ENCODE results near the gene TRIM16. TPM values are rescaled to one million over a fixed set of nuclear protein-coding genes. Genes with fewer than 3 reads are reported as not detected.

Gene TRIM16
- polyA plus RNA-seq, 2 of the 4 experiments (the other 2 are of a cell fraction), result 275 to 297 TPM

DNA sequence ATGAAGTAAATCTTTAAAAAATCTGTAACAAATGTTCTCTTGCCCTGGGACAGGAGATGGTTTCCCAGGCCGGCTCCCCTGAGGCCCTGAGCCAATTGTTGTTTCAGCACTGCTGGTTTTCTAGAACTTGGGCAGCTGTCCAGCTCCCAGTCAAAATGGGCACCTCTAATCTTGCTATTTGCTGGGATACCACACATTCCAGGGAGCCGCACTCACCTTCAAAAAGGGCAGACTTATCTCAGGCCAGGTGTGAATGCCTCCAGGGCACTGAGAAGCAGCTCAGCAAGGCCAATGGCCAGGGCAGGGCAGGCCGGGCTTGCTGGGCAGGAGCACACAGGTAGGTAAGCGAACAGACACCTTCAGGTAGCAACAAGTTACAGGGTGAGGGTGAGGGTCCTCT, 24.4 kb downstream of the TRIM16 start:
- Histone ChIP-seq H3K4me2 (no peak overlapping the region), H3K4me3 (no peak overlapping the region), H3K27ac (peak overlapping the region in 1 of 2 experiments; percentile 38; a peak in 1 of 6 replicates), H3K9me3 (no peaks in the 10 kb centered on the region), H3K4me1 (peaks cover 33% of the 10 kb centered on the region)
- ATAC-seq, result no peak
- no peak for FAIRE-seq
- DNase-seq (ENCODE audit: low read depth in 1 of 2, low spot score in 1 of 2), result no peak
- WGBS (ENCODE audit: missing lambda C conversion rate), result 78% methylated on average over 4 of the region's 4 CpGs
- POLR2A ChIA-PET, result no interaction called here
- CTCF ChIA-PET, result interaction anchor here (2.2 kb wide), 1 partner anchor 10 kb away, joined by 6 read pairs; no protein-coding TSS in a partner anchor
- no peak for TF ChIP-seq SMC3 (IDR thresholded peaks at IDR 0.05)
- no peak for TF ChIP-seq RCOR1 (IDR thresholded peaks at IDR 0.05; ENCODE audit: low read depth, low read length)
- TF ChIP-seq USF2 (IDR thresholded peaks at IDR 0.05), result no peak
- no peak for TF ChIP-seq RAD21 (conservative IDR thresholded peaks at IDR 0.05 in 1 of 2, IDR thresholded peaks at IDR 0.05 in 1 of 2)
- no peak for TF ChIP-seq HDAC2 (IDR thresholded peaks at IDR 0.05)
- TF ChIP-seq TP53 (CRISPR knock-in tag; IDR thresholded peaks at IDR 0.05), result no peak
- no peak for TF ChIP-seq MAFK (IDR thresholded peaks at IDR 0.05; ENCODE audit: partially characterized antibody)

DNA sequence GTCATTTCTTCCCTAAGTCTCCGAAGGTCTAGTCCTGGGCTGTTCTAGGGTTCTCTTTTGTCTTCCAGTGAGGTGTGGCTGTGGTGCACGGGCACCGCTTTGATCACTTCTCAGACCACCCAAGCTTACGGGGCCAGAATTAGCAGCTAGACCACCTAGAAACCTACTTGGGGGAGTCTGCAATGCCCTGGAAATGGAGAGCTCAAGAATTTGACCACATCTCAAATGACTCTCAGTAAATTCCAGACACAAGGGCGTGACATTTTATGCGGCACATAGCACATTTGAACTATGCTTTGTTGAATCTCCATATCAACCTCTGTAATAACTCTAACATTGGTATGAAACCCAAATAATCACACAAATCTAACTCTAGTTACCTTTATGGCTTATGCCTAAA, 24.9 kb downstream of the TRIM16 start:
- FAIRE-seq, result no peak
- H3K4me2 ChIP-seq, result no peak overlapping the region
- no peak for ATAC-seq
- ChIA-PET POLR2A (no interaction called here), CTCF (interaction anchor here (2.2 kb wide), 1 partner anchor 9 kb away, joined by 6 read pairs; no protein-coding TSS in a partner anchor)
- no peaks in the 10 kb centered on the region for H3K9me3 ChIP-seq
- H3K4me1 ChIP-seq, result peaks cover 33% of the 10 kb centered on the region
- WGBS (ENCODE audit: missing lambda C conversion rate), result 99% methylated on average over 6 of the region's 6 CpGs
- no peak for DNase-seq (ENCODE audit: low read depth in 1 of 2, low spot score in 1 of 2)
- H3K27ac ChIP-seq, result peak overlapping the region in 1 of 2 experiments; percentile 31; a peak in 1 of 6 replicates
- TF ChIP-seq, protein P1, sequence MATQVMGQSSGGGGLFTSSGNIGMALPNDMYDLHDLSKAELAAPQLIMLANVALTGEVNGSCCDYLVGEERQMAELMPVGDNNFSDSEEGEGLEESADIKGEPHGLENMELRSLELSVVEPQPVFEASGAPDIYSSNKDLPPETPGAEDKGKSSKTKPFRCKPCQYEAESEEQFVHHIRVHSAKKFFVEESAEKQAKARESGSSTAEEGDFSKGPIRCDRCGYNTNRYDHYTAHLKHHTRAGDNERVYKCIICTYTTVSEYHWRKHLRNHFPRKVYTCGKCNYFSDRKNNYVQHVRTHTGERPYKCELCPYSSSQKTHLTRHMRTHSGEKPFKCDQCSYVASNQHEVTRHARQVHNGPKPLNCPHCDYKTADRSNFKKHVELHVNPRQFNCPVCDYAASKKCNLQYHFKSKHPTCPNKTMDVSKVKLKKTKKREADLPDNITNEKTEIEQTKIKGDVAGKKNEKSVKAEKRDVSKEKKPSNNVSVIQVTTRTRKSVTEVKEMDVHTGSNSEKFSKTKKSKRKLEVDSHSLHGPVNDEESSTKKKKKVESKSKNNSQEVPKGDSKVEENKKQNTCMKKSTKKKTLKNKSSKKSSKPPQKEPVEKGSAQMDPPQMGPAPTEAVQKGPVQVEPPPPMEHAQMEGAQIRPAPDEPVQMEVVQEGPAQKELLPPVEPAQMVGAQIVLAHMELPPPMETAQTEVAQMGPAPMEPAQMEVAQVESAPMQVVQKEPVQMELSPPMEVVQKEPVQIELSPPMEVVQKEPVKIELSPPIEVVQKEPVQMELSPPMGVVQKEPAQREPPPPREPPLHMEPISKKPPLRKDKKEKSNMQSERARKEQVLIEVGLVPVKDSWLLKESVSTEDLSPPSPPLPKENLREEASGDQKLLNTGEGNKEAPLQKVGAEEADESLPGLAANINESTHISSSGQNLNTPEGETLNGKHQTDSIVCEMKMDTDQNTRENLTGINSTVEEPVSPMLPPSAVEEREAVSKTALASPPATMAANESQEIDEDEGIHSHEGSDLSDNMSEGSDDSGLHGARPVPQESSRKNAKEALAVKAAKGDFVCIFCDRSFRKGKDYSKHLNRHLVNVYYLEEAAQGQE (IDR thresholded peaks at IDR 0.05), result no peak
- TF ChIP-seq RNF2 (IDR thresholded peaks at IDR 0.05; ENCODE audit: borderline replicate concordance, low read depth), result no peak
- TF ChIP-seq RAD21 (conservative IDR thresholded peaks at IDR 0.05 in 1 of 2, IDR thresholded peaks at IDR 0.05 in 1 of 2), result no peak
- no peak for TF ChIP-seq MYC (IDR thresholded peaks at IDR 0.05; ENCODE audit: borderline replicate concordance, low read length)
- TF ChIP-seq FOSB (CRISPR knock-in tag; IDR thresholded peaks at IDR 0.05), result no peak
- no peak for TF ChIP-seq ZFP36 (IDR thresholded peaks at IDR 0.05; ENCODE audit: borderline replicate concordance, partially characterized antibody)
- TF ChIP-seq, protein P2, sequence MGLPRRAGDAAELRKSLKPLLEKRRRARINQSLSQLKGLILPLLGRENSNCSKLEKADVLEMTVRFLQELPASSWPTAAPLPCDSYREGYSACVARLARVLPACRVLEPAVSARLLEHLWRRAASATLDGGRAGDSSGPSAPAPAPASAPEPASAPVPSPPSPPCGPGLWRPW (IDR thresholded peaks at IDR 0.05), result no peak
- no peak for TF ChIP-seq CTCF (IDR thresholded peaks at IDR 0.05)
- H3K4me3 ChIP-seq, result no peak overlapping the region

DNA sequence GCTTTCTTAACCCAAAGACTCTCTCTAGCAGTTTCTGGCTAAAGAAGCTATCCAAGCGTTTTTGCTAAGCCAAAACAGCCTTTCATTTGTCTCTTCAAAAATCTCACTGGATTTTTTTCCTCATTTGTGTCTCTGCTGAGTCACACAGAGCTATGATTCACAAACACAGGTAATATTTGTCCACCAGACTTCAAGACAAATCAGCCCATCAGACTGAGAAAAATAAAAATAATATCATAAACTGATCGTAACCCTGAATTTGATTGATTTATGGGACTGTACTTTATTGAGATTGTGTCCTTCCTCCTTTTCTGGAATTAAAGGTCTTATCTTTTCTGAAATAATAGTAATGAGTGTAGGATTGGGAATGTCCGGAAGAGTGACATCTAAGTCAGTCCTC, 25.8 kb downstream of the TRIM16 start:
- no peak for FAIRE-seq
- CTCF ChIA-PET, result interaction anchor here (2.2 kb wide), 1 partner anchor 8 kb away, joined by 6 read pairs; no protein-coding TSS in a partner anchor
- H3K4me3 ChIP-seq, result no peak overlapping the region

More for the DNA sequence above, 25.8 kb downstream of the TRIM16 start:
- Histone ChIP-seq H3K9me3 (no peaks in the 10 kb centered on the region), H3K4me2 (peak overlapping the region; percentile 41), H3K27ac (peak overlapping the region; percentile 49 to 56; a peak in 5 of 6 replicates), H3K4me1 (peaks cover 33% of the 10 kb centered on the region)
- WGBS (ENCODE audit: missing lambda C conversion rate), result 72% methylated on average over 3 of the region's 3 CpGs
- POLR2A ChIA-PET, result no interaction called here
- TF ChIP-seq JUNB (IDR thresholded peaks at IDR 0.05), result 0 out of 2 replicates have a peak, but pooled peaks have one; percentile 11
- no peak for TF ChIP-seq USF2 (IDR thresholded peaks at IDR 0.05)
- TF ChIP-seq FOSL2 (IDR thresholded peaks at IDR 0.05), result no peak
- TF ChIP-seq FOSL2 (CRISPR knock-in tag; IDR thresholded peaks at IDR 0.05), result peak; percentile 13; the same call in 1 of the 2 replicates
- no peak for TF ChIP-seq BCL3 (IDR thresholded peaks at IDR 0.05)
- TF ChIP-seq, protein P3, sequence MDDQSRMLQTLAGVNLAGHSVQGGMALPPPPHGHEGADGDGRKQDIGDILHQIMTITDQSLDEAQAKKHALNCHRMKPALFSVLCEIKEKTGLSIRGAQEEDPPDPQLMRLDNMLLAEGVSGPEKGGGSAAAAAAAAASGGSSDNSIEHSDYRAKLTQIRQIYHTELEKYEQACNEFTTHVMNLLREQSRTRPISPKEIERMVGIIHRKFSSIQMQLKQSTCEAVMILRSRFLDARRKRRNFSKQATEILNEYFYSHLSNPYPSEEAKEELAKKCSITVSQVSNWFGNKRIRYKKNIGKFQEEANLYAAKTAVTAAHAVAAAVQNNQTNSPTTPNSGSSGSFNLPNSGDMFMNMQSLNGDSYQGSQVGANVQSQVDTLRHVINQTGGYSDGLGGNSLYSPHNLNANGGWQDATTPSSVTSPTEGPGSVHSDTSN (IDR thresholded peaks at IDR 0.05), result no peak
- DNase-seq (ENCODE audit: low read depth in 1 of 2, low spot score in 1 of 2), result no peak
- no peak for ATAC-seq

Data from A549 (cell line).